ENCODE results near the gene DSTN.

The DSTN gene

GRCh38 chr20:17631576-17632319 lies 61.9 kb downstream of the DSTN start:
- Histone ChIP-seq H3K4me1 (ENCODE audit: control insufficient read depth, insufficient read depth, low read length, poor library complexity, severe bottlenecking) (peaks cover 12% of the 10 kb centered on the region), H3K4me3 (ENCODE audit: extremely low read depth, insufficient read depth, low read length, poor library complexity, severe bottlenecking) (no peak overlapping the region), H3K27ac (ENCODE audit: low read depth, low read length, severe bottlenecking) (no peak overlapping the region), H3K9me3 (ENCODE audit: control insufficient read depth, low read length) (no peaks in the 10 kb centered on the region), H3K36me3 (ENCODE audit: control insufficient read depth, insufficient read depth, low read length) (peaks cover 96% of the 10 kb centered on the region)
- 89 to 98% methylated on average over 5 to 8 of the region's 9 CpGs for WGBS, 2 experiments (ENCODE audit: insufficient coverage in 2 of 2)

GRCh38 chr20:17633221-17633849 lies 63.5 kb downstream of the DSTN start:
- Histone ChIP-seq H3K36me3 (ENCODE audit: control insufficient read depth, insufficient read depth, low read length) (peaks cover 95% of the 10 kb centered on the region), H3K4me3 (ENCODE audit: extremely low read depth, insufficient read depth, low read length, poor library complexity, severe bottlenecking) (no peak overlapping the region), H3K27ac (ENCODE audit: low read depth, low read length, severe bottlenecking) (no peak overlapping the region), H3K9me3 (ENCODE audit: control insufficient read depth, low read length) (no peaks in the 10 kb centered on the region), H3K4me1 (ENCODE audit: control insufficient read depth, insufficient read depth, low read length, poor library complexity, severe bottlenecking) (peaks cover 19% of the 10 kb centered on the region)
- 97% methylated on average over 9 to 10 of the region's 13 CpGs for WGBS, 2 experiments (ENCODE audit: insufficient coverage in 2 of 2)

GRCh38 chr20:17633850-17634500 lies 64.1 kb downstream of the DSTN start:
- WGBS, 2 experiments (ENCODE audit: insufficient coverage in 2 of 2): 95 to 97% methylated on average over 17 to 18 of the region's 18 CpGs
- Histone ChIP-seq H3K4me1 (ENCODE audit: control insufficient read depth, insufficient read depth, low read length, poor library complexity, severe bottlenecking) (peaks cover 19% of the 10 kb centered on the region), H3K4me3 (ENCODE audit: extremely low read depth, insufficient read depth, low read length, poor library complexity, severe bottlenecking) (no peak overlapping the region), H3K9me3 (ENCODE audit: control insufficient read depth, low read length) (no peaks in the 10 kb centered on the region), H3K36me3 (ENCODE audit: control insufficient read depth, insufficient read depth, low read length) (peaks cover 95% of the 10 kb centered on the region), H3K27ac (ENCODE audit: low read depth, low read length, severe bottlenecking) (no peak overlapping the region)

GRCh38 chr20:17634661-17635331 lies 64.9 kb downstream of the DSTN start:
- no peaks in the 10 kb centered on the region for H3K9me3 ChIP-seq (ENCODE audit: control insufficient read depth, low read length)
- WGBS, 2 experiments (ENCODE audit: insufficient coverage in 2 of 2): 98% methylated on average over 11 to 12 of the region's 13 CpGs

GRCh38 chr20:17635332-17636244 lies 65.7 kb downstream of the DSTN start:
- Histone ChIP-seq H3K36me3 (ENCODE audit: control insufficient read depth, insufficient read depth, low read length) (peaks cover 96% of the 10 kb centered on the region), H3K4me1 (ENCODE audit: control insufficient read depth, insufficient read depth, low read length, poor library complexity, severe bottlenecking) (peaks cover 19% of the 10 kb centered on the region)
- WGBS, 2 experiments (ENCODE audit: insufficient coverage in 2 of 2): 89 to 95% methylated on average over 23 to 24 of the region's 25 CpGs

More at GRCh38 chr20:17634661-17635331, 64.9 kb downstream of the DSTN start:
- Histone ChIP-seq H3K27ac (ENCODE audit: low read depth, low read length, severe bottlenecking) (no peak overlapping the region), H3K36me3 (ENCODE audit: control insufficient read depth, insufficient read depth, low read length) (peaks cover 96% of the 10 kb centered on the region), H3K4me3 (ENCODE audit: extremely low read depth, insufficient read depth, low read length, poor library complexity, severe bottlenecking) (no peak overlapping the region), H3K4me1 (ENCODE audit: control insufficient read depth, insufficient read depth, low read length, poor library complexity, severe bottlenecking) (peaks cover 19% of the 10 kb centered on the region)

GRCh38 chr20:17636523-17637412 lies 66.9 kb downstream of the DSTN start:
- H3K27ac ChIP-seq (ENCODE audit: low read depth, low read length, severe bottlenecking): peak overlapping the region; percentile 41
- no peaks in the 10 kb centered on the region for H3K9me3 ChIP-seq (ENCODE audit: control insufficient read depth, low read length)
- H3K4me1 ChIP-seq (ENCODE audit: control insufficient read depth, insufficient read depth, low read length, poor library complexity, severe bottlenecking): peaks cover 19% of the 10 kb centered on the region
- H3K4me3 ChIP-seq (ENCODE audit: extremely low read depth, insufficient read depth, low read length, poor library complexity, severe bottlenecking): no peak overlapping the region
- WGBS, 2 experiments (ENCODE audit: insufficient coverage in 2 of 2): 76 to 79% methylated on average over 18 to 24 of the region's 24 CpGs
- H3K36me3 ChIP-seq (ENCODE audit: control insufficient read depth, insufficient read depth, low read length): peaks cover 96% of the 10 kb centered on the region

More at GRCh38 chr20:17635332-17636244, 65.7 kb downstream of the DSTN start:
- Histone ChIP-seq H3K9me3 (ENCODE audit: control insufficient read depth, low read length) (no peaks in the 10 kb centered on the region), H3K27ac (ENCODE audit: low read depth, low read length, severe bottlenecking) (no peak overlapping the region), H3K4me3 (ENCODE audit: extremely low read depth, insufficient read depth, low read length, poor library complexity, severe bottlenecking) (no peak overlapping the region)

GRCh38 chr20:17637413-17637780 lies 67.5 kb downstream of the DSTN start:
- peaks cover 96% of the 10 kb centered on the region for H3K36me3 ChIP-seq (ENCODE audit: control insufficient read depth, insufficient read depth, low read length)
- WGBS, 2 experiments (ENCODE audit: insufficient coverage in 2 of 2): 87 to 89% methylated on average over 3 to 4 of the region's 4 CpGs
- H3K27ac ChIP-seq (ENCODE audit: low read depth, low read length, severe bottlenecking): no peak overlapping the region
- no peak overlapping the region for H3K4me3 ChIP-seq (ENCODE audit: extremely low read depth, insufficient read depth, low read length, poor library complexity, severe bottlenecking)
- H3K9me3 ChIP-seq (ENCODE audit: control insufficient read depth, low read length): no peaks in the 10 kb centered on the region
- peaks cover 19% of the 10 kb centered on the region for H3K4me1 ChIP-seq (ENCODE audit: control insufficient read depth, insufficient read depth, low read length, poor library complexity, severe bottlenecking)

GRCh38 chr20:17637985-17638640 lies 68.2 kb downstream of the DSTN start:
- peaks cover 95% of the 10 kb centered on the region for H3K36me3 ChIP-seq (ENCODE audit: control insufficient read depth, insufficient read depth, low read length)
- no peaks in the 10 kb centered on the region for H3K9me3 ChIP-seq (ENCODE audit: control insufficient read depth, low read length)
- no peak overlapping the region for H3K27ac ChIP-seq (ENCODE audit: low read depth, low read length, severe bottlenecking)
- 96 to 99% methylated on average over 7 to 8 of the region's 13 CpGs for WGBS, 2 experiments (ENCODE audit: insufficient coverage in 2 of 2)
- H3K4me1 ChIP-seq (ENCODE audit: control insufficient read depth, insufficient read depth, low read length, poor library complexity, severe bottlenecking): peaks cover 19% of the 10 kb centered on the region
- H3K4me3 ChIP-seq (ENCODE audit: extremely low read depth, insufficient read depth, low read length, poor library complexity, severe bottlenecking): no peak overlapping the region

GRCh38 chr20:17638835-17639407 lies 69.0 kb downstream of the DSTN start:
- no peak overlapping the region for H3K27ac ChIP-seq (ENCODE audit: low read depth, low read length, severe bottlenecking)
- no peaks in the 10 kb centered on the region for H3K9me3 ChIP-seq (ENCODE audit: control insufficient read depth, low read length)
- H3K4me3 ChIP-seq (ENCODE audit: extremely low read depth, insufficient read depth, low read length, poor library complexity, severe bottlenecking): no peak overlapping the region
- H3K4me1 ChIP-seq (ENCODE audit: control insufficient read depth, insufficient read depth, low read length, poor library complexity, severe bottlenecking): peaks cover 19% of the 10 kb centered on the region
- 92 to 97% methylated on average over 5 of the region's 6 CpGs for WGBS, 2 experiments (ENCODE audit: insufficient coverage in 2 of 2)
- peaks cover 91% of the 10 kb centered on the region for H3K36me3 ChIP-seq (ENCODE audit: control insufficient read depth, insufficient read depth, low read length)
